Measurements from ENCODE around the gene KDM2A. TPM values are rescaled to one million over a fixed set of nuclear protein-coding genes. Genes with fewer than 3 reads are reported as not detected.
A peak's percentile ranks its signal among the peaks of the same experiment; 100 is the strongest.

The KDM2A gene
- polyA plus RNA-seq, 3 donors, result 14.9 to 36.4 (median 34.0) TPM

- H3K27ac ChIP-seq (ENCODE audit: low read depth, low read length), result no peak overlapping the region
- 88 to 92% (median 90%) methylated on average over 22 of the region's 22 CpGs for WGBS, 3 donors
Measured at GRCh38 chr11:67300756-67301312, 181.8 kb downstream of the KDM2A start.

- 87 to 93% (median 90%) methylated on average over 28 of the region's 28 CpGs for WGBS, 3 donors
- no peak overlapping the region for H3K27ac ChIP-seq (ENCODE audit: low read depth, low read length)
Measured at GRCh38 chr11:67301313-67301921, 182.4 kb downstream of the KDM2A start.

- WGBS, 3 donors, result 42 to 57% (median 52%) methylated on average over 15 of the region's 15 CpGs
- no peak overlapping the region for H3K27ac ChIP-seq (ENCODE audit: low read depth, low read length)
Measured at GRCh38 chr11:67301951-67302516, 183.0 kb downstream of the KDM2A start.

- 10 to 20% (median 15%) methylated on average over 20 to 23 of the region's 23 CpGs for WGBS, 3 donors
- no peak overlapping the region for H3K27ac ChIP-seq (ENCODE audit: low read depth, low read length)
Measured at GRCh38 chr11:67302571-67303131, 183.6 kb downstream of the KDM2A start.

GRCh38 chr11:67303132-67303834 lies 184.2 kb downstream of the KDM2A start, which contains the start of gene SSH3:
Gene SSH3, plus strand, starts transcription at chr11:67303530. Its CDS starts 96 bp downstream, at chr11:67303626.
- H3K27ac ChIP-seq (ENCODE audit: low read depth, low read length), result peak within 1 kb of the TSS; percentile 49
- 0 to 1% (median 1%) methylated on average over 53 to 65 of the region's 65 CpGs for WGBS, 3 donors

GRCh38 chr11:67303835-67304411 lies 184.9 kb downstream of the KDM2A start:
- WGBS, 3 donors, result 3 to 5% (median 3%) methylated on average over 34 to 43 of the region's 43 CpGs
- H3K27ac ChIP-seq (ENCODE audit: low read depth, low read length), result no peak overlapping the region

- WGBS, 3 donors, result 76 to 85% (median 81%) methylated on average over 14 of the region's 14 CpGs
- no peak overlapping the region for H3K27ac ChIP-seq (ENCODE audit: low read depth, low read length)
Measured at GRCh38 chr11:67304511-67305113, 185.5 kb downstream of the KDM2A start.

- WGBS, 3 donors, result 91 to 92% (median 91%) methylated on average over 19 of the region's 19 CpGs
- H3K27ac ChIP-seq (ENCODE audit: low read depth, low read length), result no peak overlapping the region
Measured at GRCh38 chr11:67306769-67307544, 187.9 kb downstream of the KDM2A start.

- 88 to 93% (median 91%) methylated on average over 11 to 12 of the region's 12 CpGs for WGBS, 3 donors
- no peak overlapping the region for H3K27ac ChIP-seq (ENCODE audit: low read depth, low read length)
Measured at GRCh38 chr11:67307545-67308001, 188.5 kb downstream of the KDM2A start.

Other genes starting within 250 kb of the KDM2A start
- 100 to 1,000 TPM in 2 of 3 donors, 10 to 100 TPM in 1; 40.9 to 323 (median 100) TPM for gene PC, start 160.9 kb upstream of the KDM2A start, polyA plus RNA-seq
- gene C11orf86, start 144.0 kb upstream of the KDM2A start, polyA plus RNA-seq, result under 1 TPM; 0.08 to 0.55 (median 0.45) TPM
- under 1 TPM; 0.14 to 0.45 (median 0.22) TPM for gene SYT12, start 96.1 kb upstream of the KDM2A start, polyA plus RNA-seq
- 10 to 100 TPM; 16.0 to 26.5 (median 24.7) TPM for gene RHOD, start 62.4 kb upstream of the KDM2A start, polyA plus RNA-seq
- 10 to 100 TPM; 26.8 to 70.1 (median 50.6) TPM for gene GRK2, start 147.2 kb downstream of the KDM2A start, polyA plus RNA-seq
- 10 to 100 TPM; 13.0 to 48.7 (median 23.5) TPM for gene ANKRD13D, start 170.0 kb downstream of the KDM2A start, polyA plus RNA-seq
- gene SSH3, start 184.3 kb downstream of the KDM2A start, polyA plus RNA-seq, result 10 to 100 TPM; 12.3 to 14.8 (median 13.0) TPM
- gene POLD4, start 234.3 kb downstream of the KDM2A start, polyA plus RNA-seq, result 100 to 1,000 TPM; 116 to 188 (median 169) TPM

Measured in adipose tissue (tissue), 3 donors.